Esophagus (tissue), 2 donors: ENCODE measurements around the gene CHMP6. TPM values are rescaled to one million over a fixed set of nuclear protein-coding genes. Genes with fewer than 3 reads are reported as not detected.

Experiments
- H3K27ac ChIP-seq, 2 donors: one replicate each; pipeline ENCODE4 v1.5.1; 2013; ENCODE audit warnings: low read depth in 2 of 2, mild to moderate bottlenecking in 2 of 2, inconsistent platforms in 1 of 2, low read length in 1 of 2, moderate library complexity in 1 of 2
- H3K27me3 ChIP-seq, 2 donors: one replicate each; pipeline ENCODE4 v1.6.1; 2013; ENCODE audit warnings: low read length in 2 of 2, control low read depth in 1 of 2, mild to moderate bottlenecking in 1 of 2; ENCODE audit not compliant: insufficient read depth in 2 of 2, control insufficient read depth in 1 of 2
- H3K36me3 ChIP-seq, 2 donors: one replicate each; pipeline ENCODE4 v1.6.1; 2013; ENCODE audit warnings: low read length in 1 of 2; ENCODE audit not compliant: control insufficient read depth in 2 of 2, insufficient read depth in 2 of 2
- H3K4me1 ChIP-seq, 2 donors: one replicate each; pipeline ENCODE4 v1.6.1; 2013; ENCODE audit warnings: low read length in 1 of 2; ENCODE audit not compliant: control insufficient read depth in 2 of 2, insufficient read depth in 2 of 2
- H3K4me3 ChIP-seq, 2 donors: one replicate each; pipeline ENCODE4 v1.5.1; 2013; ENCODE audit warnings: low read length in 2 of 2, mild to moderate bottlenecking in 2 of 2, low read depth in 1 of 2, moderate library complexity in 1 of 2
- H3K9me3 ChIP-seq, 2 donors: one replicate each; pipeline ENCODE4 v1.6.1; 2013; ENCODE audit warnings: mild to moderate bottlenecking in 2 of 2, low read depth in 1 of 2, low read length in 1 of 2, moderate library complexity in 1 of 2; ENCODE audit not compliant: control insufficient read depth in 2 of 2, insufficient read depth in 1 of 2
- WGBS, 2 donors: extraction: QIAGEN DNeasy Blood & Tissue Kit; methylation state at CpG; one replicate each; pipeline ENCODE4 v1.1.7; 2013; 5-methylcytosine and 5-hydroxymethylcytosine counted together
- polyA plus RNA-seq, 2 donors: library from polyadenylated mRNA; stranded (reverse); fragments of 200-250 nt; gene quantifications; one replicate each; pipeline ENCODE4 v1.2.3, GENCODE V29; 2013
- donor health status: healthy with polysubstance abuse.
- donor health status: Bipolar disorder and iron deficiency.

Gene CHMP6
- polyA plus RNA-seq, result 10 to 100 TPM; 21.5 to 26.7 TPM

- Histone ChIP-seq H3K27ac (peak within 1 kb of the TSS; percentile 28 to 34), H3K4me3 (peak within 1 kb of the TSS; percentile 89 to 91), H3K9me3 (no peaks in the 10 kb centered on the region), H3K4me1 (peaks cover 11 to 17% of the 10 kb centered on the region in 2 donors), H3K27me3 (no peaks in the 10 kb centered on the region), H3K36me3 (peaks cover 0 to 20% of the 10 kb centered on the region in 2 donors)
- 0 to 1% methylated on average over 53 to 66 of the region's 66 CpGs for WGBS, 2 donors
Measured at GRCh38 chr17:80991645-80992076, at the start of gene CHMP6. Gene CHMP6, plus strand, starts transcription at chr17:80991841. Its CDS starts 78 bp downstream, at chr17:80991919.

- H3K27me3 ChIP-seq, result no peaks in the 10 kb centered on the region
- peak overlapping the region in 1 of 2 donors; percentile 7 for H3K4me3 ChIP-seq
- peak overlapping the region; percentile 68 to 74 for H3K27ac ChIP-seq
- 50 to 61% methylated on average over 38 of the region's 38 CpGs for WGBS, 2 donors
- peaks cover 5 to 12% of the 10 kb centered on the region in 2 donors for H3K36me3 ChIP-seq
- peaks cover 0 to 5% of the 10 kb centered on the region in 2 donors for H3K4me1 ChIP-seq
- H3K9me3 ChIP-seq, result no peaks in the 10 kb centered on the region
Measured at GRCh38 chr17:80942423-80943345, 49.0 kb upstream of the CHMP6 start.

GRCh38 chr17:80943346-80944145, 48.1 kb upstream of the CHMP6 start:
- Histone ChIP-seq H3K27ac (peak overlapping the region; percentile 66 to 68), H3K27me3 (no peaks in the 10 kb centered on the region), H3K9me3 (no peaks in the 10 kb centered on the region), H3K36me3 (peaks cover 5 to 15% of the 10 kb centered on the region in 2 donors), H3K4me3 (no peak overlapping the region), H3K4me1 (peaks cover 0 to 5% of the 10 kb centered on the region in 2 donors)
- 88 to 92% methylated on average over 17 of the region's 17 CpGs for WGBS, 2 donors

GRCh38 chr17:80944326-80944725, 47.3 kb upstream of the CHMP6 start:
- Histone ChIP-seq H3K9me3 (no peaks in the 10 kb centered on the region), H3K36me3 (peaks cover 5 to 22% of the 10 kb centered on the region in 2 donors), H3K4me3 (no peak overlapping the region), H3K27ac (peak overlapping the region in 1 of 2 donors; percentile 45), H3K4me1 (peaks cover 0 to 5% of the 10 kb centered on the region in 2 donors), H3K27me3 (no peaks in the 10 kb centered on the region)
- 93 to 94% methylated on average over 9 of the region's 9 CpGs for WGBS, 2 donors

- no peak overlapping the region for H3K27ac ChIP-seq
- peaks cover 5 to 22% of the 10 kb centered on the region in 2 donors for H3K36me3 ChIP-seq
- H3K4me3 ChIP-seq, result no peak overlapping the region
- no peaks in the 10 kb centered on the region for H3K9me3 ChIP-seq
- peaks cover 0 to 5% of the 10 kb centered on the region in 2 donors for H3K4me1 ChIP-seq
- H3K27me3 ChIP-seq, result no peaks in the 10 kb centered on the region
- 94 to 96% methylated on average over 17 of the region's 17 CpGs for WGBS, 2 donors
Measured at GRCh38 chr17:80945736-80946135, 45.9 kb upstream of the CHMP6 start.

- Histone ChIP-seq H3K4me1 (peaks cover 0 to 5% of the 10 kb centered on the region in 2 donors), H3K27me3 (no peaks in the 10 kb centered on the region), H3K4me3 (no peak overlapping the region), H3K9me3 (no peaks in the 10 kb centered on the region), H3K27ac (no peak overlapping the region), H3K36me3 (peaks cover 5 to 24% of the 10 kb centered on the region in 2 donors)
- 95 to 98% methylated on average over 8 of the region's 8 CpGs for WGBS, 2 donors
Measured at GRCh38 chr17:80946449-80946848, 45.2 kb upstream of the CHMP6 start.

GRCh38 chr17:80947200-80947940, 44.3 kb upstream of the CHMP6 start:
- H3K9me3 ChIP-seq, result no peaks in the 10 kb centered on the region
- no peak overlapping the region for H3K27ac ChIP-seq
- H3K4me1 ChIP-seq, result peaks cover 0 to 3% of the 10 kb centered on the region in 2 donors
- no peaks in the 10 kb centered on the region for H3K27me3 ChIP-seq
- WGBS, 2 donors, result 90 to 93% methylated on average over 21 of the region's 21 CpGs
- no peak overlapping the region for H3K4me3 ChIP-seq
- peaks cover 5 to 30% of the 10 kb centered on the region in 2 donors for H3K36me3 ChIP-seq

GRCh38 chr17:80948019-80948975, 43.3 kb upstream of the CHMP6 start:
- peak overlapping the region in 1 of 2 donors; percentile 61 for H3K27ac ChIP-seq
- no peak overlapping the region for H3K4me3 ChIP-seq
- H3K27me3 ChIP-seq, result no peaks in the 10 kb centered on the region
- 85 to 86% methylated on average over 48 of the region's 48 CpGs for WGBS, 2 donors
- no peaks in the 10 kb centered on the region for H3K9me3 ChIP-seq
- H3K36me3 ChIP-seq, result peaks cover 5 to 30% of the 10 kb centered on the region in 2 donors
- H3K4me1 ChIP-seq, result no peaks in the 10 kb centered on the region
